ENCODE data around the gene COPS7B. TPM values are rescaled to one million over a fixed set of nuclear protein-coding genes. Genes with fewer than 3 reads are reported as not detected.

Gene COPS7B
- total and polyA plus RNA-seq, 9 of the 15 experiments (the other 6 are each of a cell fraction or from before 2014, with no cell fraction given) = 6.0 to 50.7 (median 21.8) TPM

- Histone ChIP-seq H3K4me3 (no peak overlapping the region), H3K9me1 (ENCODE audit: control insufficient read depth, insufficient read depth, low read length) (no peaks in the 10 kb centered on the region), H3K4me1 (replicated peaks in 1 of 2; ENCODE audit: control insufficient read depth in 2 of 2, insufficient read depth in 2 of 2, low read length in 2 of 2) (no peaks in the 10 kb centered on the region), H3K36me3 (ENCODE audit: control insufficient read depth, insufficient read depth, low read length) (no peaks in the 10 kb centered on the region), H3K9ac (ENCODE audit: insufficient read depth in 1 of 2, low read depth in 2 of 2, low read length in 2 of 2) (no peak overlapping the region), H4K20me1 (replicated peaks; ENCODE audit: control insufficient read depth, insufficient read depth, low read length) (no peaks in the 10 kb centered on the region), H3K4me2 (ENCODE audit: insufficient read depth, low read length) (no peak overlapping the region), H3K9me3 (replicated peaks; ENCODE audit: control insufficient read depth, insufficient read depth, low read depth, low read length) (no peaks in the 10 kb centered on the region), H3K79me2 (ENCODE audit: control insufficient read depth, insufficient read depth, low read length) (no peaks in the 10 kb centered on the region), H2AFZ (ENCODE audit: low read depth, low read length) (no peak overlapping the region), H3K27me3 (ENCODE audit: control insufficient read depth in 2 of 2, insufficient read depth in 2 of 2, low read length in 2 of 2) (no peaks in the 10 kb centered on the region), H3K27ac (ENCODE audit: extremely low read depth, low read depth, low read length) (no peak overlapping the region)
- TF ChIP-seq ZNF121 (CRISPR knock-in tag; conservative IDR thresholded peaks at IDR 0.05) = peak; percentile 49; the same call in 1 of the 2 replicates
- TF ChIP-seq FOXJ2 (tag; IDR thresholded peaks at IDR 0.05) = no peak
- ATAC-seq (no peak), FAIRE-seq (no peak), DNase-seq (ENCODE audit: extremely low read depth in 1 of 4, low spot score in 3 of 4) (no peak)
- 19% methylated on average over 6 of the region's 6 CpGs for WGBS (ENCODE audit: insufficient coverage, low coverage, missing lambda C conversion rate)
- ChIA-PET CTCF (ENCODE audit: low intra/inter-chr PET ratio) (no interaction called here), POLR2A (no interaction called here)
- no TSS peak for BruUV-seq (replicated peaks)
- in situ Hi-C loops (cut with MboI) (no loop called here), intact Hi-C loops (cut with micrococcal nuclease) (no loop called here)
Measured at GRCh38 chr2:231769170-231770136, 16.8 kb upstream of the COPS7B start.
